Bronchial smooth muscle cell (primary cell): ENCODE data around the gene GPC4. TPM values are rescaled to one million over a fixed set of nuclear protein-coding genes. Genes with fewer than 3 reads are reported as not detected.

Experiments used
- total RNA-seq: library from RNA; depleted of rRNA; stranded (reverse); fragments of >200 nt; gene quantifications from 2 replicates; pipeline ENCODE4 v1.2.1, GENCODE V29; 2014

GPC4 gene
- total RNA-seq: under 0.01 TPM in 2 replicates

DNA sequence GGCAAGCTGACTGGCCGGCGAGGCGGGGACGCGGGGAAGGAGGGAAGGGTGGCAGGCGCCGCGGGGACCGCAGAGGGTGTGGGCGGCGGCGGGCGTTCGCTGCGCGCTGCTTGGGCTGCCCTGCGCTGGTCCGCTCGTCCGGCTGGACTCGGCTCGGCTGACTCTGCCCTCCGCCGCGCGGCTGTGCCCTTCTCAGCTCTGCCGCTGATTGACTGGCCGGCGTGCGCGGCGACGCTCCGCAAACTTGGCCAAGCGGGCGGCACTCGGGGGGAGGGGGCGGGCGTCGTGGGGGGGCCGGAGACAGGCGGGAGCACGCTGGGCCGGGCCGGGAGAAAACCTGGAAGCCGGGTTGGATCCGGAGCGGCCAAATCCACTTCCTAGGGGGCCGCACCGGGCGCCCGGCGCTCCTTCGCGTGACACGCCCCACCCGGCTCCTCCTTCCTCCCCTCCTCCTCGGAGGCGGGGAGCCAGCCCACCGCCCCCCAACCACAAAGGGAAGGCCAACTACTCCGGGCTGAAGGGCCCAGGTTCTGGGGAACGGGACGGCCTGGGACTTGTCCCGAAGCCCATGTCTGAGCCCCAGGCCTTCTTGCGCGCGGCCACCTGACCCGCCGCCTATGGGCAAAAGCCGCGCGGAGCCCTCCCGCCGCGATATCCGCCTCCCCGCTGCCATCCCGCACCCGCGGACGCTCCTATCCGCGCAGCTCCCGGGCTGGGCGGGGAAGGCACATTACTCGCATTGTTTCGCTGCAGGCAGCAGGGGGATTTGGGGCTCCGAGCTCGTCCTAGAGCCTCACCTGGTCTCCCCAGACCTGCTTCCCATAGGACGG is at the start of gene GPC4:
TSS of gene GPC4 (minus strand) at position 214 of the 830 bp plus-strand sequence. CDS start 524 bp downstream, outside the sequence.

Other genes with a start within 250 kb of the GPC4 start
- not detected in 2 replicates for gene TFDP3, start 197.1 kb downstream of the GPC4 start, total RNA-seq